ENCODE data around the gene PPP1R3E. TPM values are rescaled to one million over a fixed set of nuclear protein-coding genes. Genes with fewer than 3 reads are reported as not detected.
A peak's percentile ranks its signal among the peaks of the same experiment; 100 is the strongest.

The PPP1R3E gene
- total and polyA plus RNA-seq, 2 experiments from 2014 or later = 14.2 to 15.5 TPM

GRCh38 chr14:23300687-23301223 is 1.9 kb downstream of the PPP1R3E start:
- Histone ChIP-seq H3K36me3 (peaks cover 16% of the 10 kb centered on the region), H3K27ac (peak overlapping the region; percentile 98), H3K4me3 (peak overlapping the region; percentile 54), H3K27me3 (no peaks in the 10 kb centered on the region), H3K9me3 (ENCODE audit: low read depth) (no peaks in the 10 kb centered on the region), H3K4me1 (ENCODE audit: low read depth) (peaks cover 18% of the 10 kb centered on the region)
- peak; percentile 41 to 72 for DNase-seq (ENCODE audit: low read depth in 1 of 2, low spot score in 1 of 2)
- TF ChIP-seq, protein P1, sequence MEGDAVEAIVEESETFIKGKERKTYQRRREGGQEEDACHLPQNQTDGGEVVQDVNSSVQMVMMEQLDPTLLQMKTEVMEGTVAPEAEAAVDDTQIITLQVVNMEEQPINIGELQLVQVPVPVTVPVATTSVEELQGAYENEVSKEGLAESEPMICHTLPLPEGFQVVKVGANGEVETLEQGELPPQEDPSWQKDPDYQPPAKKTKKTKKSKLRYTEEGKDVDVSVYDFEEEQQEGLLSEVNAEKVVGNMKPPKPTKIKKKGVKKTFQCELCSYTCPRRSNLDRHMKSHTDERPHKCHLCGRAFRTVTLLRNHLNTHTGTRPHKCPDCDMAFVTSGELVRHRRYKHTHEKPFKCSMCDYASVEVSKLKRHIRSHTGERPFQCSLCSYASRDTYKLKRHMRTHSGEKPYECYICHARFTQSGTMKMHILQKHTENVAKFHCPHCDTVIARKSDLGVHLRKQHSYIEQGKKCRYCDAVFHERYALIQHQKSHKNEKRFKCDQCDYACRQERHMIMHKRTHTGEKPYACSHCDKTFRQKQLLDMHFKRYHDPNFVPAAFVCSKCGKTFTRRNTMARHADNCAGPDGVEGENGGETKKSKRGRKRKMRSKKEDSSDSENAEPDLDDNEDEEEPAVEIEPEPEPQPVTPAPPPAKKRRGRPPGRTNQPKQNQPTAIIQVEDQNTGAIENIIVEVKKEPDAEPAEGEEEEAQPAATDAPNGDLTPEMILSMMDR (IDR thresholded peaks at IDR 0.05; ENCODE audit: low read depth, low read length) = no peak

- H3K27ac ChIP-seq = peak overlapping the region; percentile 98
Observed at GRCh38 chr14:23299986-23300686, 2.5 kb downstream of the PPP1R3E start.

DNA sequence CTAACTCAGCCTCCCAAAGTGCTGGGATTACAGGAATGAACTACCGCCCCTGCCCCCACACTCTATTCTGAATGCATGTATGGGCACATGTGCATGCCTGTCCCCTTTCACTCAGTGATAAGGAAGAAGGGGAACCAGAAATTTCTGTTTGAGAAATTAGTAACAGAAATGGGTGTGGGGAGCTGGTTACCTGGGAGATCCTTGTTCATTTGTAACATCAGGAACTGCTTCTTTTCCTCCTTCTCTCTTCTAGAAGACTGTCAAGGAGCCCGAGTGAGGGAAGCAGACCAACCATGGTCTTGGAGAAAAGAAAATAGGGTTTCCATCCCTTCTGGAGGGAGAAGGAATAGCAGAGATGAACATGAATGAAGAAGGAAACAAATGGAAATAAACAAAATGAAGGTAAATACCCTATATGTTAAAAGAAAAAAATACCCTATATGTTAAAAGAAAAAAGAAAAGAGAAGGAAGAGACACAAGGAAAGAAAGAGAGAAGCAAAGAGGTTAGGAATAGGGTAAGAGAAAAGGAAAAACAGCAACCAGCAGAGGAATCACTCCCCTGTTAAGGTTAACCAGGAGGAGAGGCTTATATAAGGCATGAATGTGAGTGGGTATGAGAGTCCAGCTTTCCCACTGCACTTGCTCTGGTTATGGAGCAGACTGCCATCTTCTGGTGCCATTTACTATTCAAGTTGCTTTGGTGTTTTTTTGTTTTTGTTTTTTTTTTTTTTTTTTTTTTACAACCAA is 3.3 kb downstream of the PPP1R3E start:
- DNase-seq (ENCODE audit: low read depth in 1 of 2, low spot score in 1 of 2) = peak; percentile 58 to 67
- Histone ChIP-seq H3K4me3 (no peak overlapping the region), H3K27ac (peak overlapping the region; percentile 98), H3K27me3 (no peaks in the 10 kb centered on the region), H3K9me3 (ENCODE audit: low read depth) (no peaks in the 10 kb centered on the region), H3K4me1 (ENCODE audit: low read depth) (peaks cover 23% of the 10 kb centered on the region), H3K36me3 (peaks cover 16% of the 10 kb centered on the region)
- TF ChIP-seq, protein P1 (IDR thresholded peaks at IDR 0.05; ENCODE audit: low read depth, low read length) = peak; percentile 29

More at GRCh38 chr14:23299986-23300686, 2.5 kb downstream of the PPP1R3E start:
- peaks cover 20% of the 10 kb centered on the region for H3K4me1 ChIP-seq (ENCODE audit: low read depth)
- no peak for DNase-seq (ENCODE audit: low read depth in 1 of 2, low spot score in 1 of 2)
- no peaks in the 10 kb centered on the region for H3K9me3 ChIP-seq (ENCODE audit: low read depth)
- H3K27me3 ChIP-seq = no peaks in the 10 kb centered on the region
- TF ChIP-seq, protein P1 (IDR thresholded peaks at IDR 0.05; ENCODE audit: low read depth, low read length) = no peak
- H3K4me3 ChIP-seq = peak overlapping the region; percentile 54
- peaks cover 16% of the 10 kb centered on the region for H3K36me3 ChIP-seq

DNA sequence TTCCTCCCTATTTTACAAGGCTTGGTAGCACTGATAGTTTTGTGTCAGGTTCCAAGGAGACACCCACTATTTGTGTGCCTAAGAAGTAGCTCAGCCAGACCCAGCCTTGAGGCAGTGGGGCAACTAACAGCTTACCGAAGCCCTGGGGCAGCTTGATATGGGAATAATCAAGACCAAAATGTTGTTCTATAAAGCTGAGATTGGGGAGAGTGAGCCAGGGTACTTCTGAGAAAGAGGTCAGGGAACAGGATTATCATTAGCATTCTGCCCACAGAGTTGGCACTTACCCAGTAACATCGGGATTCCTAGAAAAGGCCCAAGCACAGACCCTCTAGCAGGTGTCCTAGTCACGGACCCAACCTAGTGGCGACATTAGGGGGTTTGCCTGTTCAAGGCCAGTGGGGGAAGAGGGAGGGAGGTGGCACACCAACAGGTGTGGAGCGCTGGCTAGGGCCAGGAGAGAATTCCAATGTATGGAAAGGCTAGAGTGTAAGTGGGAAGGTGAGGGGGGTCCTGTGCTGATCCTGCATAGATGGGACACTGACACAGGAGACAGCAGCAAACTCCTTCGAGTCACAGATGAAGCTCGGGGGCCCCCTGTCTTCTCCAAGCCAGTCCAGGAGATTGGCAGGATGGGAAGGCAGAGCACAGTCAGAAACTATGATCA is 4.9 kb downstream of the PPP1R3E start:
- DNase-seq (ENCODE audit: low read depth in 1 of 2, low spot score in 1 of 2) = no peak
- H3K4me3 ChIP-seq = no peak overlapping the region
- H3K27me3 ChIP-seq = no peaks in the 10 kb centered on the region
- H3K9me3 ChIP-seq (ENCODE audit: low read depth) = no peaks in the 10 kb centered on the region
- H3K36me3 ChIP-seq = peaks cover 16% of the 10 kb centered on the region
- H3K27ac ChIP-seq = no peak overlapping the region
- peaks cover 23% of the 10 kb centered on the region for H3K4me1 ChIP-seq (ENCODE audit: low read depth)
- TF ChIP-seq, protein P1 (IDR thresholded peaks at IDR 0.05; ENCODE audit: low read depth, low read length) = no peak

GRCh38 chr14:23297096-23297495 is 5.6 kb downstream of the PPP1R3E start:
- no peak for DNase-seq (ENCODE audit: low read depth in 1 of 2, low spot score in 1 of 2)
- TF ChIP-seq, protein P1 (IDR thresholded peaks at IDR 0.05; ENCODE audit: low read depth, low read length) = no peak
- Histone ChIP-seq H3K4me3 (no peak overlapping the region), H3K27ac (no peak overlapping the region), H3K9me3 (ENCODE audit: low read depth) (no peaks in the 10 kb centered on the region), H3K36me3 (peaks cover 16% of the 10 kb centered on the region), H3K4me1 (ENCODE audit: low read depth) (peaks cover 23% of the 10 kb centered on the region), H3K27me3 (no peaks in the 10 kb centered on the region)
